ENCODE results near the gene SMURF2.
"Not testable (repeated sequence)": the region's sequence is repeated elsewhere in the genome, so short reads cannot be mapped to it uniquely, and the experiment has no call there.

Gene SMURF2

GRCh38 chr17:64611369-64611768 lies 50.7 kb downstream of the SMURF2 start:
- DNase-seq (ENCODE audit: low read depth in 1 of 2, low spot score in 1 of 2), result no peak
- in situ Hi-C loops (cut with HindIII; ENCODE audit: low pct_unique_long_range_greater_than_20kb, low sequenced_read_pairs), result no loop called here
- no peak for TF ChIP-seq JUND (IDR thresholded peaks at IDR 0.05; ENCODE audit: low read depth)

- DNase-seq (ENCODE audit: low read depth in 1 of 2, low spot score in 1 of 2); in situ Hi-C loops (cut with HindIII; ENCODE audit: low pct_unique_long_range_greater_than_20kb, low sequenced_read_pairs): not testable (repeated sequence)
Observed at GRCh38 chr17:64610244-64610643, 51.9 kb downstream of the SMURF2 start.

- no peak for TF ChIP-seq JUND (IDR thresholded peaks at IDR 0.05; ENCODE audit: low read depth)
- no peak for DNase-seq (ENCODE audit: low read depth in 1 of 2, low spot score in 1 of 2)
Observed at GRCh38 chr17:64608571-64608981, 53.5 kb downstream of the SMURF2 start.

GRCh38 chr17:64607862-64608565 lies 54.1 kb downstream of the SMURF2 start:
- TF ChIP-seq JUND (IDR thresholded peaks at IDR 0.05; ENCODE audit: low read depth), result no peak
- in situ Hi-C loops (cut with HindIII; ENCODE audit: low pct_unique_long_range_greater_than_20kb, low sequenced_read_pairs), result no loop called here
- no peak for DNase-seq (ENCODE audit: low read depth in 1 of 2, low spot score in 1 of 2)

More at GRCh38 chr17:64608571-64608981, 53.5 kb downstream of the SMURF2 start:
- in situ Hi-C loops (cut with HindIII; ENCODE audit: low pct_unique_long_range_greater_than_20kb, low sequenced_read_pairs), result no loop called here

GRCh38 chr17:64604532-64604931 lies 57.6 kb downstream of the SMURF2 start:
- DNase-seq (ENCODE audit: low read depth in 1 of 2, low spot score in 1 of 2); in situ Hi-C loops (cut with HindIII; ENCODE audit: low pct_unique_long_range_greater_than_20kb, low sequenced_read_pairs): not testable (repeated sequence)

GRCh38 chr17:64603987-64604386 lies 58.1 kb downstream of the SMURF2 start:
- no peak for TF ChIP-seq JUND (IDR thresholded peaks at IDR 0.05; ENCODE audit: low read depth)
- no peak for DNase-seq (ENCODE audit: low read depth in 1 of 2, low spot score in 1 of 2)
- in situ Hi-C loops (cut with HindIII; ENCODE audit: low pct_unique_long_range_greater_than_20kb, low sequenced_read_pairs), result no loop called here

- in situ Hi-C loops (cut with HindIII; ENCODE audit: low pct_unique_long_range_greater_than_20kb, low sequenced_read_pairs), result no loop called here
- no peak for DNase-seq (ENCODE audit: low read depth in 1 of 2, low spot score in 1 of 2)
- no peak for TF ChIP-seq JUND (IDR thresholded peaks at IDR 0.05; ENCODE audit: low read depth)
Observed at GRCh38 chr17:64599827-64600226, 62.3 kb downstream of the SMURF2 start.

GRCh38 chr17:64599187-64599676 lies 62.9 kb downstream of the SMURF2 start:
- in situ Hi-C loops (cut with HindIII; ENCODE audit: low pct_unique_long_range_greater_than_20kb, low sequenced_read_pairs), result no loop called here
- DNase-seq (ENCODE audit: low read depth in 1 of 2, low spot score in 1 of 2), result no peak

GRCh38 chr17:64598672-64599071 lies 63.4 kb downstream of the SMURF2 start:
- in situ Hi-C loops (cut with HindIII; ENCODE audit: low pct_unique_long_range_greater_than_20kb, low sequenced_read_pairs), result no loop called here
- no peak for DNase-seq (ENCODE audit: low read depth in 1 of 2, low spot score in 1 of 2)
- no peak for TF ChIP-seq JUND (IDR thresholded peaks at IDR 0.05; ENCODE audit: low read depth)

More at GRCh38 chr17:64599187-64599676, 62.9 kb downstream of the SMURF2 start:
- no peak for TF ChIP-seq JUND (IDR thresholded peaks at IDR 0.05; ENCODE audit: low read depth)

GRCh38 chr17:64596988-64597387 lies 65.1 kb downstream of the SMURF2 start:
- no peak for TF ChIP-seq JUND (IDR thresholded peaks at IDR 0.05; ENCODE audit: low read depth)
- in situ Hi-C loops (cut with HindIII; ENCODE audit: low pct_unique_long_range_greater_than_20kb, low sequenced_read_pairs), result no loop called here
- DNase-seq (ENCODE audit: low read depth in 1 of 2, low spot score in 1 of 2), result no peak

- TF ChIP-seq JUND (IDR thresholded peaks at IDR 0.05; ENCODE audit: low read depth), result no peak
- DNase-seq (ENCODE audit: low read depth in 1 of 2, low spot score in 1 of 2), result no peak
- in situ Hi-C loops (cut with HindIII; ENCODE audit: low pct_unique_long_range_greater_than_20kb, low sequenced_read_pairs), result no loop called here
Observed at GRCh38 chr17:64596439-64596838, 65.7 kb downstream of the SMURF2 start.

GRCh38 chr17:64591944-64592343 lies 70.2 kb downstream of the SMURF2 start:
- no peak for TF ChIP-seq JUND (IDR thresholded peaks at IDR 0.05; ENCODE audit: low read depth)
- in situ Hi-C loops (cut with HindIII; ENCODE audit: low pct_unique_long_range_greater_than_20kb, low sequenced_read_pairs), result no loop called here
- no peak for DNase-seq (ENCODE audit: low read depth in 1 of 2, low spot score in 1 of 2)

GRCh38 chr17:64585146-64585545 lies 77.0 kb downstream of the SMURF2 start:
- DNase-seq (ENCODE audit: low read depth in 1 of 2, low spot score in 1 of 2), result no peak
- TF ChIP-seq JUND (IDR thresholded peaks at IDR 0.05; ENCODE audit: low read depth), result no peak
- in situ Hi-C loops (cut with HindIII; ENCODE audit: low pct_unique_long_range_greater_than_20kb, low sequenced_read_pairs), result no loop called here

- TF ChIP-seq JUND (IDR thresholded peaks at IDR 0.05; ENCODE audit: low read depth), result no peak
- peak in 1 of 2 experiments; percentile 39 for DNase-seq (ENCODE audit: low read depth in 1 of 2, low spot score in 1 of 2)
- in situ Hi-C loops (cut with HindIII; ENCODE audit: low pct_unique_long_range_greater_than_20kb, low sequenced_read_pairs), result no loop called here
Observed at GRCh38 chr17:64583038-64583437, 79.1 kb downstream of the SMURF2 start.

All from T47D (cell line).